ENCODE measurements around the gene MBNL3.

The MBNL3 gene, protein sequence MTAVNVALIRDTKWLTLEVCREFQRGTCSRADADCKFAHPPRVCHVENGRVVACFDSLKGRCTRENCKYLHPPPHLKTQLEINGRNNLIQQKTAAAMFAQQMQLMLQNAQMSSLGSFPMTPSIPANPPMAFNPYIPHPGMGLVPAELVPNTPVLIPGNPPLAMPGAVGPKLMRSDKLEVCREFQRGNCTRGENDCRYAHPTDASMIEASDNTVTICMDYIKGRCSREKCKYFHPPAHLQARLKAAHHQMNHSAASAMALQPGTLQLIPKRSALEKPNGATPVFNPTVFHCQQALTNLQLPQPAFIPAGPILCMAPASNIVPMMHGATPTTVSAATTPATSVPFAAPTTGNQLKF

GRCh38 chrX:132488819-132489577 lies at the start of gene MBNL3:
TSS of gene MBNL3 (minus strand) at chrX:132489038. CDS start at chrX:132439611, 49,427 bp downstream.
- DNase-seq (ENCODE audit: low read depth), result peak; percentile 59

DNA sequence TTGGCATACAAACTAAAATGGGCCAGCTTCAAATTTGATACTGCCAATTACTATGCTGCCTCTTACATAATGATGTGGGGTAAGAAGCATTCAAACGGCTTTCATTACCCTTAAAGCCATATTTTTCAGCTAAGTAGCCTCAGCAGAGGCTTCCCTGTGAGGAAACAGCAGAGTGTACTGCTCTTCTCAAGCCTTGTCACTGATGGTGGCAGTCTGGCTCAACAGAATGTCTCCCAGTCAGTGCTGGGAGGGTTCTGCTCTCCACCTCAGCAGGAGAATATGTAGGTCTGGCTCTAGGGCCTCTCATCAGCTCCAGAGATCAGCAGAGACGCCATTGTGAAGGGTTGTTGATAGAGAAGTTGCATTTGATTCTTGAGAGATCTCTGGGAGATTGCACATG lies 44.6 kb upstream of the MBNL3 start:
- no peak for DNase-seq (ENCODE audit: low read depth)

DNA sequence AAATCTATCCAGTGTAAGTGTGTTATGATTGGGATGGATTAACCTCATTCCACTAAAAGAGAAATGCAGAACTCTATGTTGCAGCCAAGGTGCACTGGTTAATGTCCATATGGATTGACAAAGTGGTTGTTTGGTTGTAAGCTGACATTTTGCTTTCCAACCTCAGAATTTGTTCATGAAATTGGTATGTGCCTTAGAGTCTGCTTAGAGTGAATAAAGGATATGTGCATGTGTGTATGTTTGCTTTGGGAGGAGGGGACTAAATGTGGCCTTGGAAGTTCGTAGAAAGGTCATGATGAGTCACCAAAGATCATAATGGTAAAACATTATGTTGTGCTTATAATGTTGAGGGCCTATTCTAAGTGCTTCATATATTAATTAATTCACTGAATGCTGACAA lies 44.1 kb upstream of the MBNL3 start:
- no peak for DNase-seq (ENCODE audit: low read depth)

- no peak for DNase-seq (ENCODE audit: low read depth)
Observed at GRCh38 chrX:132532097-132532496, 43.3 kb upstream of the MBNL3 start.

GRCh38 chrX:132520792-132521191 lies 32.0 kb upstream of the MBNL3 start:
- DNase-seq (ENCODE audit: low read depth), result no peak

GRCh38 chrX:132520213-132520612 lies 31.4 kb upstream of the MBNL3 start:
- DNase-seq (ENCODE audit: low read depth), result no peak

- DNase-seq (ENCODE audit: low read depth), result no peak
Observed at GRCh38 chrX:132518401-132518800, 29.6 kb upstream of the MBNL3 start.

- no peak for DNase-seq (ENCODE audit: low read depth)
Observed at GRCh38 chrX:132508834-132509233, 20.0 kb upstream of the MBNL3 start.

DNA sequence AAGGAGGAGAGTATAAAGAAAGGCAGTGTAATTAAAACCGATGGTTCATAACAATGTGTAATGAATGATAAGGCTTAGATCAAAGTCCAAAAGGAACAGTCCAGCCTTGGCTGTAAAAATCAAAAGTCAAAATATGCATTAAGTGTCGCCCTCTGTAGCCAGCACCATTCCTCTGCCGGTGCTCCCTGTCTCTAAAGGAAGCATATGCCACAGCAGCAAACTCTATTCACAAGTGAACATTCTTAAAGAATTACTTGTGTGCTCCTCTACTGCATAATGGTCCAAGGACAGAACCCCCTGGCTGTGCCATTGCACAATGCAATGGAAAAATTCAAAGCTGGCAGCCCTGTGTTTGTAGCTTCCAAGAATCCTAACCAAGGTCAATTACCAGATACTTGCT lies 16.3 kb upstream of the MBNL3 start:
- DNase-seq (ENCODE audit: low read depth), result peak; percentile 79

- no peak for DNase-seq (ENCODE audit: low read depth)
Observed at GRCh38 chrX:132504417-132504816, 15.6 kb upstream of the MBNL3 start.

GRCh38 chrX:132501606-132502005 lies 12.8 kb upstream of the MBNL3 start:
- DNase-seq (ENCODE audit: low read depth), result peak; percentile 46

DNA sequence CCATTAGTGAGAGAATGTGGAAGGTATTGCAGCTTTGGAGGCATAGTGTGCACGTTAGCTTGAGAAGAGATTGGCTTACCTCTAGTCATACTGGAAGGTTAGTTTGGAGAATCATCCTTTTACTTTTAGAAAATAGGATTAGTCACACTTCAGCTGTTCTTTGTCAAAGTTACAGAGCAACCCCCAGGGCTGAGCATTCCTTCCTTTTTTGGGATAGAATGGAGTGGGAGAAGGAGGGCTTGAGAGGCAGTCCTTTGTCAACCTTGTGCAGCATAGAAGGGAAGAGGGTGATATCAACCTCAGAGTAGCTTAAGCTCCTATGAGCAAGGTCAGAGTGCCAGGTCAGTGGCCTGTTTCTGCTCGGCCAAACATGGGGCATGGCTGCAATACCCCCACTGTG lies 8.6 kb upstream of the MBNL3 start:
- no peak for DNase-seq (ENCODE audit: low read depth)

- no peak for DNase-seq (ENCODE audit: low read depth)
Observed at GRCh38 chrX:132493095-132493494, 4.3 kb upstream of the MBNL3 start.

- DNase-seq (ENCODE audit: low read depth), result no peak
Observed at GRCh38 chrX:132491191-132491590, 2.4 kb upstream of the MBNL3 start.

GRCh38 chrX:132489578-132490419 lies 961 bp upstream of the MBNL3 start:
- no peak for DNase-seq (ENCODE audit: low read depth)

- peak; percentile 33 for DNase-seq (ENCODE audit: low read depth)
Observed at GRCh38 chrX:132488180-132488705, 595 bp downstream of the MBNL3 start.

DNA sequence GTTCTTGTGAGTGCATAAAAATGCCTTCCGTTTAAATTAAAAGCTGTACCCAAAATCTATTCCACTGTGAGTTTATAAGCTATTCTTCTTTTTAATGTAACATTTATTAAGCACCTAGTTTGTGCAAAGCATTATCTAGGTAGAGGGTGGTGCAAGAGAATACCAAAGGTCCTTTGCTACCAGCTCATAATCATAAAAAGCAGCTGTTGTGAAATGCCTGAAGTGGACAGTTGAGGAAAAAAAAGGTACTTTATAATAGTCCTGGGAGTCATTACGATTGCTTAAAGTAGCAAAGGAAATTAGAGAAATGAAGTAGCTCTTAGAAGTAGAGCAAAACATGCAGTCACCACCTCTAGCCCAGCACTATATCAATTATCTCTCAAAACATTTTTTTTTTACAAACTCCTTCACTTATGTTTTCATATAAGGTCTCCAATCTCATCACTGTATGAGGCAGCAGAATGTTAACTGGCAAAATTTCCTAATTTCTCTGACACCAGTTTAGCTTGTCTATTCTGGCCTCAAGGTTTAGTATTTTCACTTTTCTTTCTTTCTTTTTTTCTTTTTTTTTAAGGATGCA lies 2.1 kb downstream of the MBNL3 start:
- DNase-seq (ENCODE audit: low read depth), result no peak

- no peak for DNase-seq (ENCODE audit: low read depth)
Observed at GRCh38 chrX:132483951-132484350, 4.9 kb downstream of the MBNL3 start.

- DNase-seq (ENCODE audit: low read depth), result no peak
Observed at GRCh38 chrX:132483488-132483887, 5.3 kb downstream of the MBNL3 start.

GRCh38 chrX:132482632-132483031 lies 6.2 kb downstream of the MBNL3 start:
- DNase-seq (ENCODE audit: low read depth), result no peak

DNA sequence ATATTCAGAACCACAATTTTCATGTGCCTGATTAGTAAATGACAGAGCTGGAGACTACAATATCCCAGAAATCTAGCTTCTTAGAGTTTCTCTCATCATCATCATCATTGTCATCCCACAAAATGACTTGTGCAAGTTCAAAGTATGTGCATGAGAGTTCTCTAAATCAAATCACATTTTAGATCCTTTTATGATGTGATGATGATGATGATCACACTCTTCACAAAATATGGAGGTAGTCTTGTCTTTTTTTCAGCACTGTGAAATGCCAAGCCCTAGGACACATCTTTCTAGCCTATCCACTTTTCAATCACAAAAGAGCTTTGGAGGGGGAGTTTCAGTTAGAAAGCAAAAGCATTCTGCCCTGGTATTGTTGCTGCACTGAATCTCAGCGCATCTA lies 7.4 kb downstream of the MBNL3 start:
- DNase-seq (ENCODE audit: low read depth), result no peak

Measured in fibroblast of gingiva (primary cell).